Measurements from ENCODE around the gene KRTCAP3. TPM values are rescaled to one million over a fixed set of nuclear protein-coding genes. Genes with fewer than 3 reads are reported as not detected.
"Not testable (repeated sequence)": the region's sequence is repeated elsewhere in the genome, so short reads cannot be mapped to it uniquely, and the experiment has no call there.

KRTCAP3 gene
- total and polyA plus RNA-seq, 2 donors (not counting 1 experiment from before 2014, with no cell fraction given), result 8.6 to 15.0 TPM

DNA sequence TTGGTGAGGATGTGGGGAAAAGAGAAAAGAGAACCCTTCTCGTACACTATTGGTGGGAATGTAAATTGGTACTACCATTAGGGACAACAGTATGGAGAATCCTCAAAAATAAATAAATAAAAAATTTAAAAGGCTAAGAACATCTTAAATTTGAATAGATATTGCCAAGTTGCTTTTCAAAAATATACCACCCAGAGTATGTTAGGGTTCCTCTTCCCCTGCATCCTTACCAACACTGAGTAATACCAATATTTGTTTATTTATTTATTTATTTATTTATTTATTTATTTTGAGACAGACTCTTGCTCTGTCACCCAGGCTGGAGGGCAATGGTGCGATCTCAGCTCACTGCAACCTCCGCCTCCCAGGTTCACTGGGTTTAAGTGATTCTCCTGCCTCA lies 19.2 kb upstream of the KRTCAP3 start:
- H3K36me3 ChIP-seq (replicated peaks in 1 of 2; ENCODE audit: control extremely low read depth in 1 of 2, control insufficient read depth in 1 of 2, extremely low read depth in 1 of 2, insufficient read depth in 2 of 2, low read length in 1 of 2), result no peaks in the 10 kb centered on the region
- H3K9me3 ChIP-seq (ENCODE audit: control extremely low read depth in 1 of 3, control insufficient read depth in 2 of 3, insufficient read depth in 1 of 3, low read length in 2 of 3), result no peaks in the 10 kb centered on the region
- H4K20me1 ChIP-seq (ENCODE audit: control insufficient read depth, insufficient read depth, low read length, poor library complexity, severe bottlenecking), result no peaks in the 10 kb centered on the region
- Mint-ChIP-seq H3K4me3 (no peak overlapping the region), H3K9me3 (ENCODE audit: insufficient read depth) (no peaks in the 10 kb centered on the region), H3K4me1 (peaks cover 5% of the 10 kb centered on the region), H3K27me3 (peaks cover 7% of the 10 kb centered on the region), H3K27ac (no peak overlapping the region)
- intact Hi-C loops (cut with micrococcal nuclease), result no loop called here
- ATAC-seq (ENCODE audit: low read depth), result no peak
- no peak for TF ChIP-seq CTCF (IDR thresholded peaks at IDR 0.05)
- no peak for TF ChIP-seq EZH2 (IDR thresholded peaks at IDR 0.05; ENCODE audit: borderline replicate concordance, insufficient read depth, low read depth, low read length, poor library complexity, severe bottlenecking)
- DNase-seq, result no peak
- H3K27ac ChIP-seq (ENCODE audit: low read length in 2 of 2), result no peak overlapping the region
- no peak overlapping the region for H3K4me2 ChIP-seq (replicated peaks; ENCODE audit: low read depth, low read length, poor library complexity, severe bottlenecking)
- H3K4me3 ChIP-seq (ENCODE audit: control extremely low read depth in 1 of 5, extremely low read depth in 1 of 5, insufficient read depth in 1 of 5, low read depth in 2 of 5, low read length in 4 of 5), result no peak overlapping the region
- ChIA-PET CTCF (no interaction called here), POLR2A (no interaction called here)
- H3K9ac ChIP-seq (ENCODE audit: low read length), result no peak overlapping the region
- H3K4me1 ChIP-seq (ENCODE audit: control insufficient read depth in 2 of 2, insufficient read depth in 2 of 2, low read length in 2 of 2), result peaks cover 4 to 6% of the 10 kb centered on the region in 2 donors
- no peaks in the 10 kb centered on the region for H3K27me3 ChIP-seq (replicated peaks in 1 of 4; ENCODE audit: control extremely low read depth in 1 of 4, control insufficient read depth in 3 of 4, insufficient read depth in 4 of 4, low read length in 3 of 4)
- H2AFZ ChIP-seq (ENCODE audit: insufficient read depth, low read depth, low read length, poor library complexity, severe bottlenecking), result no peak overlapping the region
- H3K79me2 ChIP-seq (ENCODE audit: control insufficient read depth, insufficient read depth, low read length), result no peaks in the 10 kb centered on the region
- 100% methylated on average over 2 of the region's 3 CpGs for WGBS (ENCODE audit: insufficient coverage)

DNA sequence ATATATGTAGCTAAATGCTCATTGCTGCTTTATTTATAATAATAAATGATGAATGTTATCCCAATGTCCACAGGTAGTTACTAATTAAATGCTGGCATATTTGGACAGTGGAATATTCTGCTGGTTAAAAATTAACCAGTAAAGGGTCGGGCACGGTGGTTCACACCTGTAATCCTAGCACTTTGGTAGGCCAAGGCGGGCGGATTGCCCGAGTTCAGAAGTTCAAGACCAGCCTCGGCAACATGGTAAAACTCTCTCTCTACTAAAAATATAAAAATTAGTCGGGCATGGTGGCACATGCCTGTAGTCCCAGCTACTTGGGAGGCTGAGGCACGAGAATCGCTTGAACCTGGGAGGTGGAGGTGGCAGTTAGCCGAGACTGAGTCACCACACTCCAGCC lies 17.1 kb upstream of the KRTCAP3 start:
- intact Hi-C loops (cut with micrococcal nuclease), result loop anchor here (5.0 kb wide), 1 partner anchor 202 kb away; the partner anchor contains the start of genes CCDC121 and GPN1

More for the DNA sequence above, 17.1 kb upstream of the KRTCAP3 start:
- H3K9me3 ChIP-seq (ENCODE audit: control extremely low read depth in 1 of 3, control insufficient read depth in 2 of 3, insufficient read depth in 1 of 3, low read length in 2 of 3); H3K27me3 Mint-ChIP-seq; DNase-seq; H3K4me2 ChIP-seq (replicated peaks; ENCODE audit: low read depth, low read length, poor library complexity, severe bottlenecking); H3K9me3 Mint-ChIP-seq (ENCODE audit: insufficient read depth); H3K36me3 ChIP-seq (replicated peaks in 1 of 2; ENCODE audit: control extremely low read depth in 1 of 2, control insufficient read depth in 1 of 2, extremely low read depth in 1 of 2, insufficient read depth in 2 of 2, low read length in 1 of 2); H3K27ac ChIP-seq (ENCODE audit: low read length in 2 of 2); H3K27ac Mint-ChIP-seq; H2AFZ ChIP-seq (ENCODE audit: insufficient read depth, low read depth, low read length, poor library complexity, severe bottlenecking); ATAC-seq (ENCODE audit: low read depth); H3K9ac ChIP-seq (ENCODE audit: low read length); H3K4me3 ChIP-seq (ENCODE audit: control extremely low read depth in 1 of 5, extremely low read depth in 1 of 5, insufficient read depth in 1 of 5, low read depth in 2 of 5, low read length in 4 of 5); H3K27me3 ChIP-seq (replicated peaks in 1 of 4; ENCODE audit: control extremely low read depth in 1 of 4, control insufficient read depth in 3 of 4, insufficient read depth in 4 of 4, low read length in 3 of 4); H3K4me3 Mint-ChIP-seq: not testable (repeated sequence)
- 95% methylated on average over 6 of the region's 10 CpGs for WGBS (ENCODE audit: insufficient coverage)
- ChIA-PET POLR2A (interaction anchor here (0.6 kb wide), 1 partner anchor 17 kb away, joined by 3 read pairs; no protein-coding TSS in a partner anchor), CTCF (interaction anchor here (1.1 kb wide), 1 partner anchor 15 kb away, joined by 3 read pairs; no protein-coding TSS in a partner anchor)
- H3K4me1 Mint-ChIP-seq, result peaks cover 17% of the 10 kb centered on the region
- Histone ChIP-seq H3K4me1 (ENCODE audit: control insufficient read depth in 2 of 2, insufficient read depth in 2 of 2, low read length in 2 of 2) (peaks cover 13 to 16% of the 10 kb centered on the region in 2 donors), H4K20me1 (ENCODE audit: control insufficient read depth, insufficient read depth, low read length, poor library complexity, severe bottlenecking) (peaks cover 11% of the 10 kb centered on the region), H3K79me2 (ENCODE audit: control insufficient read depth, insufficient read depth, low read length) (peaks cover 11% of the 10 kb centered on the region)
